Gastrocnemius medialis (tissue), 4 donors: ENCODE results near the gene OPCML.

Experiments used
- CTCF ChIP-seq, 5 experiments: fragments of 450-650 bp in 3 of 5; fragments of 200-600 bp in 2 of 5; sonication (generic) in 2 of 5; IDR thresholded peaks in 4 of 5; conservative IDR thresholded peaks in 1 of 5; 1 replicate in 4 of 5; 2 replicates in 1 of 5; pipeline ENCODE4 v1.5.1; 2016 to 2019; ENCODE audit warnings: antibody characterized with exemption in 5 of 5, mild to moderate bottlenecking in 3 of 5, moderate library complexity in 3 of 5
- POLR2A ChIP-seq, 2 donors: fragments of 450-650 bp; IDR thresholded peaks; one replicate each; pipeline ENCODE4 v1.6.1; 2017; ENCODE audit warnings: antibody characterized with exemption in 2 of 2, mild to moderate bottlenecking in 2 of 2, moderate library complexity in 2 of 2

GRCh38 chr11:133004369-133004768, 527.9 kb downstream of the OPCML start:
- TF ChIP-seq CTCF (IDR thresholded peaks at IDR 0.05 in 4 of 5, conservative IDR thresholded peaks at IDR 0.05 in 1 of 5) (no peak), POLR2A (IDR thresholded peaks at IDR 0.05) (no peak)
